HCT116 (cell line): ENCODE results near the gene SPTBN4.

Source experiments
- EZH2 ChIP-seq: fragments of 200-600 bp; sonication (generic); IDR thresholded peaks from 2 replicates; pipeline ENCODE4 v1.6.1; 2017; ENCODE audit warnings: antibody characterized with exemption, mixed run types
- POLR2A ChIP-seq: IDR thresholded peaks from 2 replicates; pipeline ENCODE4 v1.7.0; 2011; ENCODE audit warnings: borderline replicate concordance; ENCODE audit not compliant: insufficient read depth, insufficient read length; ENCODE audit errors: extremely low read depth
- YY1 ChIP-seq: IDR thresholded peaks from 2 replicates; pipeline ENCODE4 v1.6.1; 2011; ENCODE audit warnings: low read length, low read depth, moderate library complexity, mild to moderate bottlenecking; ENCODE audit not compliant: insufficient replicate concordance; ENCODE audit errors: extremely low read depth

- TF ChIP-seq POLR2A, result no peak
- no peak for TF ChIP-seq YY1
- no peak for TF ChIP-seq EZH2
Measured at GRCh38 chr19:40580619-40581018, 113.8 kb downstream of the SPTBN4 start.
